Forelimb muscle (tissue), 1 donor: ENCODE results near the gene KLK1. TPM values are rescaled to one million over a fixed set of nuclear protein-coding genes. Genes with fewer than 3 reads are reported as not detected.

Experiments
- DNase-seq: peaks from one replicate; pipeline ENCODE4 v3.0.0-alpha.2; 2013; ENCODE audit warnings: low read depth
- polyA plus RNA-seq: library from polyadenylated mRNA; unstranded; fragments of 120-200 nt; gene quantifications from one replicate; pipeline ENCODE4 v1.2.1, GENCODE V29; 2013; ENCODE audit not compliant: insufficient read length

Gene KLK1
- polyA plus RNA-seq: 0.56 TPM

DNA sequence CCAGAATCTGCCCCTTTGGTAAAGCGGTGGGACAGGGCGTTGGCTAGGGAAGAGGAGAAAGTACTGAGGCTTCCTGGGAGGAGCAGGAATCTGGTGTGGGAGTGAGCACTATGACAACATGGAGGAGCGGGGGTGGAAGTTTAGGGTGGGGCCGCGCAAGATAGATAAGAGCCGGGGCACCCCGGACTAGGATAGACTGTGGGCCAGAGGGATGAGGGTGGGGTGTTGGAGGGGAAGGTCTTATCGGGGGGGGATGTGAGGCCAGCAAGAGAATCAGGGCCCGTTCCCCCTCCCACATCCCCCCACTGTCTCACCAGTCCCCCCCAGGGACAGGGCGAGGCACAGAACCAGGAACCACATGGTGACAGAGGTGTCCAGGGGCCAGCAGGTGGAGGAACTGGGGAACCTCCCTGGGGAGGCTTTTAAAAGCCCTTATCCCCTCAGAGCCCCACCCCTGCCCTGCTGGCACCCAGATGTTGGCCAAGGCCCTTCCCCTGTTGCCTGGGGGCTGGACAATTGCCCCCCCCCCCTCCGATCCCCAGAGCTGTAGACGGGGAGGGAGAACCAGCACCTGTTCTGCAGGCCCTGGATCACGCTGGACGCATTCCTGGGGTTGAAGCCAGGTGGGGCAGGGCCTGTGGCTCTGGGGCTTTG is at the start of gene KLK1:
KLK1 (minus strand) TSS at position 399 of the 654 bp plus-strand sequence; CDS start at position 360, 39 bp downstream.
- DNase-seq: no peak

DNA sequence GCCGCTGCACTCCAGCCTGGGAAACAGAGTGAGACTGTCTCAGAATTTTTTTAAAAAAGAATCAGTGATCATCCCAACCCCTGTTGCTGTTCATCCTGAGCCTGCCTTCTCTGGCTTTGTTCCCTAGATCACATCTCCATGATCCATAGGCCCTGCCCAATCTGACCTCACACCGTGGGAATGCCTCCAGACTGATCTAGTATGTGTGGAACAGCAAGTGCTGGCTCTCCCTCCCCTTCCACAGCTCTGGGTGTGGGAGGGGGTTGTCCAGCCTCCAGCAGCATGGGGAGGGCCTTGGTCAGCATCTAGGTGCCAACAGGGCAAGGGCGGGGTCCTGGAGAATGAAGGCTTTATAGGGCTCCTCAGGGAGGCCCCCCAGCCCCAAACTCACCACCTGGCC is 49.5 kb upstream of the KLK1 start, which contains the start of gene KLK2:
KLK2 (plus strand) TSS at position 384 of the 400 bp plus-strand sequence. CDS start 35 bp downstream, outside the sequence.
- DNase-seq: no peak

DNA sequence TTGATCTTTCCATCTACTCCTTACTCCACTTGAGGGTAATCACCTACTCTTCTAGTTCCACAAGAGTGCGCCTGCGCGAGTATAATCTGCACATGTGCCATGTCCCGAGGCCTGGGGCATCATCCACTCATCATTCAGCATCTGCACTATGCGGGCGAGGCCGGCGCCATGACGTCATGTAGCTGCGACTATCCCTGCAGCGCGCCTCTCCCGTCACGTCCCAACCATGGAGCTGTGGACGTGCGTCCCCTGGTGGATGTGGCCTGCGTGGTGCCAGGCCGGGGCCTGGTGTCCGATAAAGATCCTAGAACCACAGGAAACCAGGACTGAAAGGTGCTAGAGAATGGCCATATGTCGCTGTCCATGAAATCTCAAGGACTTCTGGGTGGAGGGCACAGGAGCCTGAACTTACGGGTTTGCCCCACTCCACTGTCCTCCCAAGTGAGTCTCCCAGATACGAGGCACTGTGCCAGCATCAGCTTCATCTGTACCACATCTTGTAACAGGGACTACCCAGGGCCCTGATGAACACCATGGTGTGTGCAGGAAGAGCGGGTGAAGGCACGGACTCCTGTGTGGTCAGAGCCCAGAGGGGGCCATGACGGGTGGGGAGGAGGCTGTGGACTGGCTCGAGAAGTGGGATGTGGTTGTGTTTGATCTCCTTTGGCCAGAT is 47.0 kb upstream of the KLK1 start:
- no peak for DNase-seq

DNA sequence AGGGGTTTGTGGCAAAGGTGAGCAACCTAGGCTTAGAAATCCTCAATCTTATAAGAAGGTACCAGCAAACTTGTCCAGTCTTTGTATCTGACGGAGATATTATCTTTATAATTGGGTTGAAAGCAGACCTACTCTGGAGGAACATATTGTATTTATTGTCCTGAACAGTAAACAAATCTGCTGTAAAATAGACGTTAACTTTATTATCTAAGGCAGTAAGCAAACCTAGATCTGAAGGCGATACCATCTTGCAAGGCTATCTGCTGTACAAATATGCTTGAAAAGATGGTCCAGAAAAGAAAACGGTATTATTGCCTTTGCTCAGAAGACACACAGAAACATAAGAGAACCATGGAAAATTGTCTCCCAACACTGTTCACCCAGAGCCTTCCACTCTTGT is 45.9 kb upstream of the KLK1 start:
- no peak for DNase-seq

DNA sequence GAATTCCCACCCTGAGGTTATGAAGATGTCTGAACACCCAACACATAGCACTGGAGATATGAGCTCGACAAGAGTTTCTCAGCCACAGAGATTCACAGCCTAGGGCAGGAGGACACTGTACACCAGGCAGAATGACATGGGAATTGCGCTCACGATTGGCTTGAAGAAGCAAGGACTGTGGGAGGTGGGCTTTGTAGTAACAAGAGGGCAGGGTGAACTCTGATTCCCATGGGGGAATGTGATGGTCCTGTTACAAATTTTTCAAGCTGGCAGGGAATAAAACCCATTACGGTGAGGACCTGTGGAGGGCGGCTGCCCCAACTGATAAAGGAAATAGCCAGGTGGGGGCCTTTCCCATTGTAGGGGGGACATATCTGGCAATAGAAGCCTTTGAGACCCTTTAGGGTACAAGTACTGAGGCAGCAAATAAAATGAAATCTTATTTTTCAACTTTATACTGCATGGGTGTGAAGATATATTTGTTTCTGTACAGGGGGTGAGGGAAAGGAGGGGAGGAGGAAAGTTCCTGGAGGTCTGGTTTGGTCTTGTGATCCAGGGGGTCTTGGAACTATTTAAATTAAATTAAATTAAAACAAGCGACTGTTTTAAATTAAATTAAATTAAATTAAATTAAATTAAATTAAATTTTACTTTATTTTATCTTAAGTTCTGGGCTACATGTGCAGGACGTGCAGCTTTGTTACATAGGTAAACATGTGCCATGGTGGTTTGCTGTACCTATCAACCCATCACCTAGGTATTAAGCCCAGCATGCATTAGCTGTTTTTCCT is 38.1 kb upstream of the KLK1 start:
- no peak for DNase-seq

DNA sequence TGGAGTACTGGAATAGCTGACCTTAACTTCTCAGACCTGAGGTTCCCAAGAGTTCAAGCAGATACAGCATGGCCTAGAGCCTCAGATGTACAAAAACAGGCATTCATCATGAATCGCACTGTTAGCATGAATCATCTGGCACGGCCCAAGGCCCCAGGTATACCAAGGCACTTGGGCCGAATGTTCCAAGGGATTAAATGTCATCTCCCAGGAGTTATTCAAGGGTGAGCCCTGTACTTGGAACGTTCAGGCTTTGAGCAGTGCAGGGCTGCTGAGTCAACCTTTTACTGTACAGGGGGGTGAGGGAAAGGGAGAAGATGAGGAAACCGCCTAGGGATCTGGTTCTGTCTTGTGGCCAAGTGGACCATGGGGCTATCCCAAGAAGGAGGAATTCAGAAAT is 37.4 kb upstream of the KLK1 start:
- no peak for DNase-seq

DNA sequence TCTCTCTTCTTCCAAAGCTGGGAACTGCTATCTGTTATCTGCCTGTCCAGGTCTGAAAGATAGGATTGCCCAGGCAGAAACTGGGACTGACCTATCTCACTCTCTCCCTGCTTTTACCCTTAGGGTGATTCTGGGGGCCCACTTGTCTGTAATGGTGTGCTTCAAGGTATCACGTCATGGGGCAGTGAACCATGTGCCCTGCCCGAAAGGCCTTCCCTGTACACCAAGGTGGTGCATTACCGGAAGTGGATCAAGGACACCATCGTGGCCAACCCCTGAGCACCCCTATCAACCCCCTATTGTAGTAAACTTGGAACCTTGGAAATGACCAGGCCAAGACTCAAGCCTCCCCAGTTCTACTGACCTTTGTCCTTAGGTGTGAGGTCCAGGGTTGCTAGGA is 36.3 kb upstream of the KLK1 start:
- no peak for DNase-seq

DNA sequence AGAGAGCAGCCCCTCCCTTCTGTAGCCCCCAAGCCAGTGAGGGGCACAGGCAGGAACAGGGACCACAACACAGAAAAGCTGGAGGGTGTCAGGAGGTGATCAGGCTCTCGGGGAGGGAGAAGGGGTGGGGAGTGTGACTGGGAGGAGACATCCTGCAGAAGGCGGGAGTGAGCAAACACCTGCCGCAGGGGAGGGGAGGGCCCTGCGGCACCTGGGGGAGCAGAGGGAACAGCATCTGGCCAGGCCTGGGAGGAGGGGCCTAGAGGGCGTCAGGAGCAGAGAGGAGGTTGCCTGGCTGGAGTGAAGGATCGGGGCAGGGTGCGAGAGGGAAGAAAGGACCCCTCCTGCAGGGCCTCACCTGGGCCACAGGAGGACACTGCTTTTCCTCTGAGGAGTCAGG is 35.3 kb upstream of the KLK1 start:
- DNase-seq: no peak

DNA sequence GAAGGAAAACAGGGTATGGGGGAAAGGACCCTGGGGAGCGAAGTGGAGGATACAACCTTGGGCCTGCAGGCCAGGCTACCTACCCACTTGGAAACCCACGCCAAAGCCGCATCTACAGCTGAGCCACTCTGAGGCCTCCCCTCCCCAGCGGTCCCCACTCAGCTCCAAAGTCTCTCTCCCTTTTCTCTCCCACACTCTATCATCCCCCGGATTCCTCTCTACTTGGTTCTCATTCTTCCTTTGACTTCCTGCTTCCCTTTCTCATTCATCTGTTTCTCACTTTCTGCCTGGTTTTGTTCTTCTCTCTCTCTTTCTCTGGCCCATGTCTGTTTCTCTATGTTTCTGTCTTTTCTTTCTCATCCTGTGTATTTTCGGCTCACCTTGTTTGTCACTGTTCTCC is 33.8 kb upstream of the KLK1 start:
- no peak for DNase-seq

DNA sequence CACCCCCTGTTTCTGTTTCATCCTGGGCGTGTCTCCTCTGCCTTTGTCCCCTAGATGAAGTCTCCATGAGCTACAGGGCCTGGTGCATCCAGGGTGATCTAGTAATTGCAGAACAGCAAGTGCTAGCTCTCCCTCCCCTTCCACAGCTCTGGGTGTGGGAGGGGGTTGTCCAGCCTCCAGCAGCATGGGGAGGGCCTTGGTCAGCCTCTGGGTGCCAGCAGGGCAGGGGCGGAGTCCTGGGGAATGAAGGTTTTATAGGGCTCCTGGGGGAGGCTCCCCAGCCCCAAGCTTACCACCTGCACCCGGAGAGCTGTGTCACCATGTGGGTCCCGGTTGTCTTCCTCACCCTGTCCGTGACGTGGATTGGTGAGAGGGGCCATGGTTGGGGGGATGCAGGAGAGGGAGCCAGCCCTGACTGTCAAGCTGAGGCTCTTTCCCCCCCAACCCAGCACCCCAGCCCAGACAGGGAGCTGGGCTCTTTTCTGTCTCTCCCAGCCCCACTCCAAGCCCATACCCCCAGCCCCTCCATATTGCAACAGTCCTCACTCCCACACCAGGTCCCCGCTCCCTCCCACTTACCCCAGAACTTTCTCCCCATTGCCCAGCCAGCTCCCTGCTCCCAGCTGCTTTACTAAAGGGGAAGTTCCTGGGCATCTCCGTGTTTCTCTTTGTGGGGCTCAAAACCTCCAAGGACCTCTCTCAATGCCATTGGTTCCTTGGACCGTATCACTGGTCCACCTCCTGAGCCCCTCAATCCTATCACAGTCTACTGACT is 31.2 kb upstream of the KLK1 start, which contains the start of gene KLK3:
KLK3 (plus strand) TSS at position 280 of the 775 bp plus-strand sequence; CDS start at position 321, 41 bp downstream.
- no peak for DNase-seq

DNA sequence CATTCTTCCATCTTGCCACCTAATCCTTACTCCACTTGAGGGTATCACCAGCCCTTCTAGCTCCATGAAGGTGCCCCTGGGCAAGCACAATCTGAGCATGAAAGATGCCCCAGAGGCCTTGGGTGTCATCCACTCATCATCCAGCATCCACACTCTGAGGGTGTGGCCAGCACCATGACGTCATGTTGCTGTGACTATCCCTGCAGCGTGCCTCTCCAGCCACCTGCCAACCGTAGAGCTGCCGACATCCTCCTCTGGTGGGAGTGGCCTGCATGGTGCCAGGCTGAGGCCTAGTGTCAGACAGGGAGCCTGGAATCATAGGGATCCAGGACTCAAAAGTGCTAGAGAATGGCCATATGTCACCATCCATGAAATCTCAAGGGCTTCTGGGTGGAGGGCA is 28.0 kb upstream of the KLK1 start:
- no peak for DNase-seq

DNA sequence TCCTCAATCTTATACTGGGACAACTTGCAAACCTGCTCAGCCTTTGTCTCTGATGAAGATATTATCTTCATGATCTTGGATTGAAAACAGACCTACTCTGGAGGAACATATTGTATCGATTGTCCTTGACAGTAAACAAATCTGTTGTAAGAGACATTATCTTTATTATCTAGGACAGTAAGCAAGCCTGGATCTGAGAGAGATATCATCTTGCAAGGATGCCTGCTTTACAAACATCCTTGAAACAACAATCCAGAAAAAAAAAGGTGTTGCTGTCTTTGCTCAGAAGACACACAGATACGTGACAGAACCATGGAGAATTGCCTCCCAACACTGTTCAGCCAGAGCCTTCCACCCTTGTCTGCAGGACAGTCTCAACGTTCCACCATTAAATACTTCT is 27.2 kb upstream of the KLK1 start:
- no peak for DNase-seq

DNA sequence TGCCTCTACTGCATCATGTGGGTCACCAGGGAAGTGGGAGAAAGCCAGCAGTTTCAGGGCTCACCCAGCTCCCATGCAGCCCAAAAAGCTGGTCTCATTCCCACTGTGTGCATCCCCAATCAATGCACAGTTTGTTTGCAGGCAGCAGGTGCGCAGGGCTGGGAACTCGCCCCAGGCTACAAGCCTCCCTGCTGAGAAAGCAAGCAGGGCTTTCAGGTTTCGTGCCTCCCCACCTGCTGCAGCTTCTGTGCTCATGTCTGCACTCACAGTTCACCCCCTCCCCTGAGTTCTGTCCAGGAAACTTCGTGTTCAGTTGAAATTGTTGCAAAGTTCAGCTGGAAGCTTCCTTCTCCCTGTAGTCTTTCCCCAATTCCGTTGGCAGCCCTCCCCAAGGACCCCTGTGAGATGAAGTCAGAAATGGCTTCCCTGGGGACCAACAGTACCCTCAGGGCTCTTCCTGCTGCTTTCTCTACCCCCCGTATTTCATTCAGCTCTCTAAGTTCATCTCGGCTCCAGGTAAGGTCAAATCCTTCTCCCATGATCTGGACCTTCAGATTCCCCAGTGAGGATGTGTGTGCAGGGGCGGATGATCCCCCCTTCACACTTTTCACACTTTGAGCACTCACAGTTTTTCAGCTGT is 20.8 kb upstream of the KLK1 start:
- DNase-seq: no peak

DNA sequence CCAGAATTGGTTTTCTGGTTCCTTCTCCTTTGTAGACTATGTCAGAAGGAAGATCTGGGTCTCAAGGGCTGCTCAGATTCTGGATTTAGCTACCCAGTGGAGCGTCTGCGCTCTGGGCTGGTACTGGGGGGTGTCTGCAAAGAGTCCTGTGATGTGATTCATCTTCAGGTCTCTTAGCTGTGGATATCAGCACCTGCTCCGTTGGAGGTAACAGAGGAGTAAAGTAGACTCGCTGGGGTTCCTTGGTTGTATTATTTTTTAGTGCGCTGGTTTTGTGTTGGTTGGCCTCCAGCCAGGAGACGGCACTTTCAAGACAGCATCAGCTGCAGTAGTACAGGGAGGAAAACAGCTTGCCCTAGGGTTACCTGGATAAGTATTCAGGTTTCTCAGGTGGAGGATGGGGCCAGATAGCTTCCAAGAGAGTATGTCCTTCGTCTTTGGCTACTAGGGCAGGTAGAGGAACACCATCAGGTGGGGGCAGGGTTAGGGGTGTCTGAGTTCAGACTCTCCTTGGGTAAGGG is 20.2 kb upstream of the KLK1 start:
- no peak for DNase-seq

DNA sequence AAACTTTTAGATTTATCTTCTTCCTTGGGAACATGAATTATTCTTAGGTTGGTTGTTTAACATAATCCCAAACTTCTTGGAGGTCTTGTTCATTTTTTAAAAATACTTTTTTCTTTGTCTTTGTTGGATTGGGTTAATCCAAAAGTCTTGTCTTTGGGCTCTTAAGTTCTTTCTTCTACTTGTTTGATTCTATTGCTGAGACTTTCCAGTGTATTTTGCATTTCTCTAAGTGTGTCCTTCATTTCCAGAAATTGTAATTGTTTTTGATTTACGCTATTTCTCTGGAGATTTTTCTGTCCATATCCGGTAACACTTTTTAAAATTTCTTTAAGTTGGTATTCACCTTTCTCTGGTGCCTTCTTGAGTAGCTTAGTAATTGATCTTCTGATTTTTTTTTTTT is 19.6 kb upstream of the KLK1 start:
- no peak for DNase-seq

DNA sequence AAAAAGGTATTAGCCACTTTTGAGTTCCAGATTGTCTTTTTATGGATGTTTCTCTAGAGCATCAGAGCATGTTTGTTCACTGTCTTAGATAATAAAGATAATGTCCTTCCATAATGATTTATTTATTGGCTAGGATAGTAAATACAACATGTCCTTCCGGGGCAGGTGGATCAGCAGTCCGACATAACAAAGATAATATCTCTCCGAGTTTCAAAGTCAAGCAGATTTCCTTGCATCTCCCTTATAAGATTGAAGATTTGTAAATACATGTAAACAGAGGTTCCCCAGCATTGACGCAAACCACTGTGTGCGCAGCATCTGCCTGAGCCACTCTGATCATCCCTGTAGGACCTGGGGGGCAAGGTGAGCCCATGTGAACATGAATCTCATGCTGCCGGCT is 18.5 kb upstream of the KLK1 start:
- DNase-seq: no peak

DNA sequence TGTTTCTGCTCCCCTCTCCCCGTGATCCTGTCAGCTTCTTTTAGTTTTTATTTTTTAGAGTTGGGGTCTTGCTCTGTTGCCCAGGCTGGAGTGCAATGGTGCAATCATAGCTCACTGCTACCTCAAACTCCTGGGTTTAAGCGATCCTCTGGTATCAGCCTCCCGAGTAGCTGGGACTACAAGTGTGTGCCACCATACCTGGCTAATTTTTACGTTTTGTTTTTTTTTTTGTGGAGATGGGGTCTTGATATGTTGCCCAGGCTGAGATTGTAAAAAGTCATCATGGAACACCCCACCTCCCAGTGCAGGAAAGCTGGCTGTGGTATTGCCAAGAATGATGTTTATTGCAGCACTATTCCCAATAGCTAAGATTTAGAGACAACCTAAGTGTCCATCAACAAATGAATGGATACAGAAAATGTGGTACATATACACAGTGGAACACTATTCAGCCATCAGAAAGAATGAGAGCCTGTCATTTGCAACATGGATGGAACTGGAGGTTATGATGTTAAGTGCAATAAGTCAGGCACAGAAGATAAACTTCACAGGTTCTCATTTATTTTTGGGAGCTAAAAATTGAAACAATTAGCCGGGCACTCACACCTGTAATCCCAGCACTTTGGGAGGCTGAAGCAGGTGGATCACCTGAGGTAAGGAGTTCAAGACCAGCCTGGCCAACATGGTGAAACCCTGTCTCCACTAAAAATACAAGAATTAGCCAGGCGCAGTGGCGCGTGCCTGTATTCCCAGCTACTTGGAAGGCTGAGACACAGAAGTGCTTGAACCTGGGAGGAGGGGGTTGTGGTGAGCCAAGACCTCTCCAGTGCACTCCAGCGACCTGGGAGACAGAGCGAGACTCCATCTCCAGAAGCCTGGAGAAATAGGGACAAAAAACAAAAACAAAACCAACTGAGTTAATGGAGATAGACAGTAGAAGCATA is 16.4 kb upstream of the KLK1 start:
- no peak for DNase-seq

DNA sequence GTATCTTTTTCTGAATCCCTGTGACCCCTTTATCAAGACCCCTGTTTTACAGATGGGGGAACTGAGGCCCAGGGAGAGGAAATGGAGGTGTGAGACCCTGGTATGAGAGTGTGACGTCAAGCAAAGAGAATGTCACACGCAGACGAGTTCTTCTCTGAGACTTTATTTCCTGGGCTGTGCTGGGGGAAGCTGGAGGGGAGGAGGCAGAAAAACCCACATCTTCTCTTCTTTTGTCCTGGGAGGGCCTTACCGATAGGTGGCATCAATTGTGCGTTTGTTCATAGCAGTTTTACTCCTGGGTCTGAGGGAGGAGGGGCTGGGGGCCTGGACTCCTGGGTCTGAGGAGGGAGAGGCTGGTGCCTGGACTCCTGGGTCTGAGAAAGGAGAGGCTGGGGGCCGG is 14.7 kb upstream of the KLK1 start:
- no peak for DNase-seq

DNA sequence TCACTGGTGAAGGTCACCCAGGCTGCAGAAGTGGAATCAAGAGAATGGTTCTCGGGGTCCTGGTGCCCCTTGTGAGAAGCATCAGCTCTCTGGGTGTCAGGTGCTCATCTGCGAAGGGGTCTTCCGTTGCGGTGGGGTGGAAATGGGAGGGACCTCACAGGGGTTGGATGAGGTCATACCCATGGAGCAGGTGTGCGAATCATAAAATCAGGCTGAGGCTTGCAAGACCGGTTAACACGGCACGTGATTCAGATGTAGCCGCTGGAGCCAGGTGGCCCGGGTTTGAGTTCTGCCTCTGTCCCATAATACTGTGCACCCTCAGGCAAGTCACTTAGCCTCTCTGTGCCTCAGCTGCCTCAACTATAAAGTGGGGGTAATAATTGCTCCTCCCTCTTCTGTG is 13.7 kb upstream of the KLK1 start:
- DNase-seq: no peak
